K562 treated with DMSO at 1 percent for 24 hours (cell line): ENCODE data around the gene RAB6D. TPM values are rescaled to one million over a fixed set of nuclear protein-coding genes. Genes with fewer than 3 reads are reported as not detected.

Source experiments
- total RNA-seq: library from RNA; unstranded; fragments of 300-600 nt; gene quantifications from 2 replicates; pipeline ENCODE4 v1.2.3, GENCODE V29; 2022; ENCODE audit warnings: low read depth; ENCODE audit not compliant: insufficient read depth

RAB6D gene
- not detected in 2 replicates for total RNA-seq

DNA sequence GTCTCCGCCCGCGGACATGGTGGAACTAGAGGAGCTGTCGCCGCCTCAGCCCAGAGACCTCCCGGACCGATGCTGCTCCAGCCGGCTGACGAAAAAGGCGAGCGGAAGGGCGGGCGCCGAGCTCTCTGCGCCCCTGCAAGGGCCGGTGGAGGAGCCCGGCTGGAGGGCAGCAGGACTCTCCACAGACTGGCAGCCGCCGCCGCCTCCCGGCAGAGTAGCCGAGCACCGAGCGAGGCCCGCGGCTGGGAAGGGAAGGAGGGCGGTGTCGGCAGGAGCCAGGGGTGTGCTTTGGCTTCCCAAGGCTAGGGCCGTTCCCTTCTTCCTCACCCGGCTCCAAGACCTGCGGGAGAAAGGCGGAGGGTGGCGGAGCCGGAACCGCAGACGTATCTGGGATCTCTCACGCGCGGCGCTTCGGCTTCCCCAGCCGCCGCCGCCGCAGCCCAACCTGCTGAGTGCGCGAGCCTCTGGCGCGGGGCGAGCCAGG lies at the start of gene RAB6D:
Gene RAB6D, minus strand, starts transcription at position 466 of the 484 bp plus-strand sequence. Its CDS starts 448 bp downstream, at position 18.

Other genes with a start within 250 kb of the RAB6D start
- gene POTEE, start 154.6 kb downstream of the RAB6D start, total RNA-seq = 1.4 and 1.7 TPM in 2 replicates
- gene TUBA3D, start 112.0 kb upstream of the RAB6D start, total RNA-seq = not detected in 2 replicates
- gene MZT2A, start 128.2 kb upstream of the RAB6D start, total RNA-seq = 432 and 540 TPM in 2 replicates
- gene CCDC74A, start 163.7 kb upstream of the RAB6D start, total RNA-seq = 14.8 and 20.1 TPM in 2 replicates